MCF 10A (cell line): ENCODE measurements around the gene OSBPL2. TPM values are rescaled to one million over a fixed set of nuclear protein-coding genes. Genes with fewer than 3 reads are reported as not detected.

ENCODE experiments used
- BruUV-seq: library from RNA; stranded (reverse); fragments of 400-500 nt; replicated peaks from 2 replicates; lab custom pipeline; 2021; lab: Mats Ljungman, UMichigan
- CTCF ChIA-PET: fragments of 300-600 bp; sonication (Branson Sonifier 250); formaldehyde crosslinking; extraction: SDS; loops from one replicate; lab custom pipeline; 2021; ENCODE audit warnings: antibody characterized with exemption, inconsistent platforms; lab: Yijun Ruan, JAX
- POLR2A ChIA-PET: fragments of 300-600, 350-650 bp; sonication (Branson Sonifier 250); formaldehyde crosslinking; extraction: SDS; loops from one replicate; lab custom pipeline; 2020; ENCODE audit warnings: antibody characterized with exemption, inconsistent platforms; lab: Yijun Ruan, JAX
- DNase-seq: peaks from one replicate; pipeline ENCODE4 v3.0.0-alpha.2; 2018; ENCODE audit not compliant: unreplicated experiment
- H3K27ac Mint-ChIP-seq: one replicate; pipeline ENCODE4 v1.8.0; 2022; ENCODE audit warnings: mild to moderate bottlenecking, low read depth, mixed read lengths; ENCODE audit not compliant: unreplicated experiment
- H3K27me3 Mint-ChIP-seq: one replicate; pipeline ENCODE4 v1.8.0; 2022; ENCODE audit warnings: mixed read lengths; ENCODE audit not compliant: insufficient read depth, unreplicated experiment
- H3K36me3 Mint-ChIP-seq: one replicate; pipeline ENCODE4 v1.8.0; 2022; ENCODE audit warnings: mild to moderate bottlenecking, moderate library complexity, mixed read lengths; ENCODE audit not compliant: insufficient read depth, unreplicated experiment
- H3K4me1 Mint-ChIP-seq: one replicate; pipeline ENCODE4 v1.8.0; 2022; ENCODE audit warnings: mixed read lengths; ENCODE audit not compliant: insufficient read depth, unreplicated experiment
- H3K4me3 Mint-ChIP-seq: one replicate; pipeline ENCODE4 v1.8.0; 2022; ENCODE audit warnings: mild to moderate bottlenecking, moderate library complexity, mixed read lengths; ENCODE audit not compliant: unreplicated experiment
- H3K9me3 Mint-ChIP-seq: one replicate; pipeline ENCODE4 v1.8.0; 2022; ENCODE audit warnings: mixed read lengths; ENCODE audit not compliant: unreplicated experiment
- CTCF ChIP-seq: fragments of 200-600 bp; IDR thresholded peaks from one replicate; pipeline ENCODE4 v1.8.0; 2022; ENCODE audit warnings: antibody characterized with exemption, mild to moderate bottlenecking; ENCODE audit not compliant: unreplicated experiment
- intact Hi-C: fragments of 100-400 bp; cut with micrococcal nuclease; formaldehyde crosslinking; loops from 2 replicates; pipeline ENCODE4 v1.14.1; 2022
- total RNA-seq: library from RNA; stranded (reverse); gene quantifications from 2 replicates; pipeline ENCODE4 v1.2.3, GENCODE V29; 2022

Gene OSBPL2
- total RNA-seq, 1 experiment from 2014 or later = 38.8 TPM

DNA sequence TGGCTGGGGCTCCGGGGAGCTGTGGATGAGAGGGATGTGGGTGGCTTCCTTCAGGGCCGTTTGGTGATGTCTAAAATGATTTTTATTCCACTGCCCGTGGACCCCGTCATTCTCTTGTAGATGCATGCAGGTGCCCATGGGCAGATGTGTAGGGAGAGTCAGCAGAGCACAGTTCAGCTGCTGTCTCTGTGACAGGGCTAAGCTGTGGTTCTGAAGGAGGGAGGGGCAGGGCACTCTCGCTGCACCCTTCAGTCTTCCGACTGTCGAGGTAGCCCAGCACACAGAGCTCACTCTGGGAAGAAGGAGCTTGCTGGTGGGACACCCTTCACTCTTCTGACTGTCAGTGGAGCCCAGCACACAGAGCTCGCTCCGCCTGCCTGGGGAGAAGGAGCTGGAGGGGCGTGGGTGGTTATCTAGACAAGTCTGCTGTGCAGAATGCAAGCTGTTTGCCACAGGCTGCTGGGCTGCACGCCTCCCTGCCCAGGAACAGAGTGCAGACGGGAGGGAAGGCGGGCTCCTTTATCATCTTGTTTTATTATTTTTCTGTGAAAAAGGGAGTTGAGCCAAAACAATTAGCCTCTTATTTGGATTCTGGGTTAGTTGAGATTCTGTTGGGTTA lies 36.1 kb downstream of the OSBPL2 start:
- BruUV-seq = no TSS peak
- ChIA-PET CTCF (interaction anchor here (0.6 to 1.0 kb wide), 3 partner anchors 9 to 114 kb away, joined by 3 read pairs; no protein-coding TSS in a partner anchor), POLR2A (no interaction called here)
- Mint-ChIP-seq H3K4me1 (no peaks in the 10 kb centered on the region), H3K4me3 (no peak overlapping the region), H3K36me3 (peaks cover 66% of the 10 kb centered on the region), H3K27ac (no peak overlapping the region), H3K27me3 (no peaks in the 10 kb centered on the region), H3K9me3 (no peaks in the 10 kb centered on the region)
- intact Hi-C loops = no loop called here
- DNase-seq = no peak
- no peak for TF ChIP-seq CTCF

DNA sequence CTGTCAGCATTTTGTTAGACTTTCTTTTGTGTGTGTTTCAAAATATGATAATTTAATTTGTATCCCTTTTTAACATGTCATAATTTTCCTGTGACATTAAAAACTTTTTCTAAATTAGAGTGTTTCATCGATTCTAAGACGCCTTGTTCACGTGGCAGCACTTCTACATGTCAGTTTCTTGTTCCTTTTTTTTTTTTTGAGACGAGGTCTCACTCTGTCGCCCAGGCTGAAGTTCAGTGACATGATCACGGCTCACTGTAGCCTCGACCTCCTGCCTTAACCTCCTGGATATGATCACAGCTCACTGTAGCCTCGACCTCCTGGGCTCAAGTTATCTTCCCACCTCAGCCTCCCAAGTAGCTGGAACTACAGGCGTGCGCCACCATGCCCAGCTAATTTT lies 36.9 kb downstream of the OSBPL2 start:
- ChIA-PET POLR2A (interaction anchor here (0.6 kb wide), 1 partner anchor 148 kb away, joined by 3 read pairs; no protein-coding TSS in a partner anchor), CTCF (interaction anchor here (0.6 to 0.7 kb wide), 2 partner anchors 49 to 113 kb away, joined by 3 read pairs; no protein-coding TSS in a partner anchor)
- no TSS peak for BruUV-seq
- intact Hi-C loops = no loop called here
- H3K4me1 Mint-ChIP-seq = no peaks in the 10 kb centered on the region
- no peak overlapping the region for H3K4me3 Mint-ChIP-seq
- H3K27ac Mint-ChIP-seq = no peak overlapping the region
- peaks cover 74% of the 10 kb centered on the region for H3K36me3 Mint-ChIP-seq
- no peak for TF ChIP-seq CTCF
- no peaks in the 10 kb centered on the region for H3K9me3 Mint-ChIP-seq
- no peak for DNase-seq
- no peaks in the 10 kb centered on the region for H3K27me3 Mint-ChIP-seq

GRCh38 chr20:62276439-62276838 lies 38.1 kb downstream of the OSBPL2 start:
- Mint-ChIP-seq H3K27ac (no peak overlapping the region), H3K4me1 (no peaks in the 10 kb centered on the region), H3K36me3 (peaks cover 83% of the 10 kb centered on the region), H3K27me3 (no peaks in the 10 kb centered on the region), H3K4me3 (no peak overlapping the region), H3K9me3 (no peaks in the 10 kb centered on the region)
- CTCF ChIA-PET = interaction anchor here (0.7 kb wide), 1 partner anchor 265 kb away, joined by 3 read pairs; no protein-coding TSS in a partner anchor
- no peak for TF ChIP-seq CTCF
- DNase-seq = no peak
- BruUV-seq = no TSS peak
- POLR2A ChIA-PET = interaction anchor here (1.2 kb wide), 1 partner anchor 40 kb away, joined by 3 read pairs; no protein-coding TSS in a partner anchor
- intact Hi-C loops = no loop called here

GRCh38 chr20:62277253-62277652 lies 38.9 kb downstream of the OSBPL2 start:
- ChIA-PET POLR2A (interaction anchor here (0.5 to 1.2 kb wide), 4 partner anchors 20 to 1265 kb away, joined by 3 read pairs; no protein-coding TSS in a partner anchor), CTCF (interaction anchor here (0.9 to 1.2 kb wide), 2 partner anchors 12 to 91 kb away, joined by 4 to 6 read pairs; no protein-coding TSS in a partner anchor)
- H3K9me3 Mint-ChIP-seq = no peaks in the 10 kb centered on the region
- no peaks in the 10 kb centered on the region for H3K4me1 Mint-ChIP-seq
- no peak overlapping the region for H3K27ac Mint-ChIP-seq
- BruUV-seq = no TSS peak
- H3K36me3 Mint-ChIP-seq = peaks cover 84% of the 10 kb centered on the region
- intact Hi-C loops = no loop called here
- H3K4me3 Mint-ChIP-seq = no peak overlapping the region
- DNase-seq = no peak
- no peak for TF ChIP-seq CTCF
- no peaks in the 10 kb centered on the region for H3K27me3 Mint-ChIP-seq
